Nephron (organoid): ENCODE data around the gene TSKU.
"Not testable (repeated sequence)": the region's sequence is repeated elsewhere in the genome, so short reads cannot be mapped to it uniquely, and the experiment has no call there.

Experiments used
- H3K27ac Mint-ChIP-seq, 3 experiments: 2 replicates each; pipeline ENCODE4 v1.8.0; 2020; ENCODE audit warnings: mixed read lengths in 3 of 3, mild to moderate bottlenecking in 2 of 3, moderate library complexity in 1 of 3
- H3K27me3 Mint-ChIP-seq: 2 replicates; pipeline ENCODE4 v1.8.0; 2021; ENCODE audit warnings: low read depth, mild to moderate bottlenecking, moderate library complexity, mixed read lengths
- H3K36me3 Mint-ChIP-seq: 2 replicates; pipeline ENCODE4 v1.8.0; 2020; ENCODE audit warnings: low read depth, mixed read lengths
- H3K4me1 Mint-ChIP-seq: 2 replicates; pipeline ENCODE4 v1.8.0; 2020; ENCODE audit warnings: mixed read lengths
- H3K4me3 Mint-ChIP-seq, 3 experiments: 2 replicates each; pipeline ENCODE4 v1.8.0; 2020; ENCODE audit warnings: mild to moderate bottlenecking in 3 of 3, mixed read lengths in 3 of 3, moderate library complexity in 2 of 3
- H3K9me3 Mint-ChIP-seq: 2 replicates; pipeline ENCODE4 v1.8.0; 2020; ENCODE audit warnings: mixed read lengths
- CTCF ChIP-seq, 3 experiments: fragments of 200-600 bp; sonication (generic); IDR thresholded peaks; one replicate each; pipeline ENCODE4 v1.5.0; 2021; ENCODE audit warnings: antibody characterized with exemption in 3 of 3; ENCODE audit not compliant: unreplicated experiment in 3 of 3

TSKU gene

DNA sequence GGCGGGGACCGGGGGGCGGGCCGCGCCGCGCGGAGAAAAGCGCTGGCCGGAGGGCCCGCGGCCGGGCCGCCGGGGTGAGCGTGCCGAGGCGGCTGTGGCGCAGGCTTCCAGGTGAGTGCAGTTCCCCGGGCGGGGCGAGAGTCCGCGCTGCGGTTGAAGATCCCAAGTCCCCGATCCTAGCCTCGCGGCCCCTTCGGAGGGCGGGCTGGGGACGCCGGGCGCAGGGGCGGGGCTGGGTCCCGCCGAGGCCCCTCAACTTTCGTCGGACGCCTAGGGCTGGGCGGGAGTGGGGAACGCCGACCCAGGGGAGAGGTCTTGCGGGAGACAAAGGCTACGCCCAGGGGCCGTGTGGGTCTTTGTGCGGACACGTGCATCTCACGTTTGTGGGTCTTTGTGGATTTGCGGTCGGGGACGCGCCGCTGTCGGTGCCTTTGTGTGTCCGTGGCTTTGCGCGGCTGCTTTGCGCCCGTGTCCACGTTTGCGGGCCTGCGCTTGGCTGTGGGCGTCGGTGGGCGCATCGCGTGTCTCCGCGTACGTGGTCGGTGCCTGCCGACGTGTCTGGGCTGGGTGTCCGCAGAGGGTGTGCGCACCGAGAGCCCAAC is at the start of gene TSKU:
Gene TSKU (plus strand): TSS at position 63 of the 602 bp plus-strand sequence. CDS start 12,261 bp downstream, outside the sequence.
- H3K27me3 Mint-ChIP-seq, result no peaks in the 10 kb centered on the region
- peaks cover 54% of the 10 kb centered on the region for H3K4me1 Mint-ChIP-seq
- peaks cover 16% of the 10 kb centered on the region for H3K36me3 Mint-ChIP-seq
- peaks cover 3% of the 10 kb centered on the region for H3K9me3 Mint-ChIP-seq
- H3K27ac Mint-ChIP-seq, result peak within 1 kb of the TSS; percentile 96 to 98 (median 97)
- H3K4me3 Mint-ChIP-seq, result peak within 1 kb of the TSS; percentile 84 to 90 (median 88)
- TF ChIP-seq CTCF (IDR thresholded peaks at IDR 0.05; ENCODE audit: unreplicated experiment in 3 of 3), result no peak

DNA sequence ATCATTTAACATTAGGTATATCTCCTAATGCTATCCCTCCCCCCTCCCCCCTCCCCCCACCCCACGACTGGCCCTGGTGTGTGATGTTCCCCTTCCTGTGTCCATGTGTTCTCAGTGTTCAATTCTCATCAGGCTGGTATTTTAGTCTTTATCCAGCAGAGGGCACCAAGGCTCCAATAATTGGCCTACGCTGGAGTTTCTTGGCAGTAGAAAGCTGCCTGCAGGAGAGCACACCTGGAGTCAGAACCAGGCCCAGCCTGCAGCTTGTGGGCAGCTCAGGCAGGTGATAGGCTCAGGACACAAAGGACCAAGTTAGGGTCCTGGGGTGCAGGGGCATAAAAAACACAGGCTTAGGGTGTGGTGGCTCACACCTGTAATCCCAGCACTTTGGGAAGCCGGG is 49.2 kb upstream of the TSKU start:
- not testable (repeated sequence) for H3K4me3 Mint-ChIP-seq, H3K27ac Mint-ChIP-seq, H3K9me3 Mint-ChIP-seq, H3K36me3 Mint-ChIP-seq
- peaks cover 36% of the 10 kb centered on the region for H3K4me1 Mint-ChIP-seq
- peak in 2 of 3 experiments; percentile 14 to 45 for TF ChIP-seq CTCF (IDR thresholded peaks at IDR 0.05; ENCODE audit: unreplicated experiment in 3 of 3)
- H3K27me3 Mint-ChIP-seq, result peaks cover 20% of the 10 kb centered on the region

- H3K27me3 Mint-ChIP-seq, result peaks cover 15% of the 10 kb centered on the region
- no peaks in the 10 kb centered on the region for H3K36me3 Mint-ChIP-seq
- TF ChIP-seq CTCF (IDR thresholded peaks at IDR 0.05; ENCODE audit: unreplicated experiment in 3 of 3), result no peak
- H3K4me1 Mint-ChIP-seq, result peaks cover 37% of the 10 kb centered on the region
- H3K9me3 Mint-ChIP-seq, result no peaks in the 10 kb centered on the region
- peak overlapping the region in 2 of 3 experiments; percentile 27 to 38 for H3K27ac Mint-ChIP-seq
- H3K4me3 Mint-ChIP-seq, result no peak overlapping the region
These were observed 48.4 kb upstream of the TSKU start for GRCh38 chr11:76734456-76735420.

- H3K27ac Mint-ChIP-seq, result no peak overlapping the region
- H3K4me3 Mint-ChIP-seq, result no peak overlapping the region
- no peaks in the 10 kb centered on the region for H3K36me3 Mint-ChIP-seq
- H3K4me1 Mint-ChIP-seq, result peaks cover 40% of the 10 kb centered on the region
- no peaks in the 10 kb centered on the region for H3K9me3 Mint-ChIP-seq
- TF ChIP-seq CTCF (IDR thresholded peaks at IDR 0.05; ENCODE audit: unreplicated experiment in 3 of 3), result no peak
- H3K27me3 Mint-ChIP-seq, result peaks cover 10% of the 10 kb centered on the region
These were observed 47.3 kb upstream of the TSKU start for GRCh38 chr11:76735841-76736240.

DNA sequence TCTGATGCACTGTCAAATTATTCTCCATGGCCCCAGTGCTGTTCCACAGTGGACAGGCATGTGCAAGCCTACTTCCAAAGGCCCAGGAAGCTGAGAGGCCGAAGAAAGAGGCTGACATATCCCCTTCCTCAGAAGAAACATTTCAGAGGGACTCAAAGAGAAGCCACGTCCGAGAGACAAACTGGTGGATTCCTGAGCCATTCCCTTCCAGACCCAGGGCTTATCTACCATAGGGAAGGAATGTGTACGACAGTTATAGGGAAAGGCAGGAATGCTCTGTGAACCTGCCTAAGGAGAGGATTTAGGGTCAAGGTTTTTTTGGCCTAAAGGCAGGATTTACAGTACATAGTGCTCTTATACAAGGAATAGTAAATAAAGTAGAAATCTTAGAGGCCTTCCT is 46.9 kb upstream of the TSKU start:
- H3K27me3 Mint-ChIP-seq, result peaks cover 10% of the 10 kb centered on the region
- H3K36me3 Mint-ChIP-seq, result no peaks in the 10 kb centered on the region
- peaks cover 40% of the 10 kb centered on the region for H3K4me1 Mint-ChIP-seq
- H3K9me3 Mint-ChIP-seq, result no peaks in the 10 kb centered on the region
- no peak overlapping the region for H3K4me3 Mint-ChIP-seq
- TF ChIP-seq CTCF (IDR thresholded peaks at IDR 0.05; ENCODE audit: unreplicated experiment in 3 of 3), result no peak
- peak overlapping the region in 1 of 3 experiments; percentile 44 for H3K27ac Mint-ChIP-seq
